Amygdala (tissue), 56 donors: ENCODE measurements around the gene IFIT1.

Experiments used
- DNase-seq, 56 donors: peaks; one replicate each; lab custom pipeline; 2025; lab: John Stamatoyannopoulos, UW

Gene IFIT1

GRCh38 chr10:89391907-89392756 lies at the start of gene IFIT1:
TSS of gene IFIT1 (plus strand) at chr10:89392623. CDS start at chr10:89392713, 90 bp downstream.
- peak in 39 of 56 donors; percentile 7 to 82 (median 48) for DNase-seq

GRCh38 chr10:89343089-89343767 lies 49.2 kb upstream of the IFIT1 start:
- DNase-seq: no peak

- no peak for DNase-seq
Observed at GRCh38 chr10:89344156-89344555, 48.3 kb upstream of the IFIT1 start.

GRCh38 chr10:89345367-89346000 lies 46.9 kb upstream of the IFIT1 start:
- no peak for DNase-seq

- DNase-seq: no peak
Observed at GRCh38 chr10:89346405-89347254, 45.8 kb upstream of the IFIT1 start.

- DNase-seq: peak in 2 of 56 donors; percentile 10 to 13
Observed at GRCh38 chr10:89347701-89348457, 44.5 kb upstream of the IFIT1 start.

- DNase-seq: no peak
Observed at GRCh38 chr10:89348481-89348880, 43.9 kb upstream of the IFIT1 start.

GRCh38 chr10:89348975-89349374 lies 43.4 kb upstream of the IFIT1 start:
- DNase-seq: no peak

- peak in 1 of 56 donors; percentile 8 for DNase-seq
Observed at GRCh38 chr10:89350631-89351315, 41.6 kb upstream of the IFIT1 start.

GRCh38 chr10:89351412-89351779 lies 41.0 kb upstream of the IFIT1 start:
- DNase-seq: no peak

- DNase-seq: peak in 2 of 56 donors; percentile 10 to 14
Observed at GRCh38 chr10:89351780-89352597, 40.4 kb upstream of the IFIT1 start.

- no peak for DNase-seq
Observed at GRCh38 chr10:89352802-89353201, 39.6 kb upstream of the IFIT1 start.

GRCh38 chr10:89355394-89355931 lies 37.0 kb upstream of the IFIT1 start:
- DNase-seq: no peak

- no peak for DNase-seq
Observed at GRCh38 chr10:89357096-89357495, 35.3 kb upstream of the IFIT1 start.

- no peak for DNase-seq
Observed at GRCh38 chr10:89357975-89358374, 34.4 kb upstream of the IFIT1 start.

- DNase-seq: no peak
Observed at GRCh38 chr10:89360157-89360556, 32.3 kb upstream of the IFIT1 start.

- DNase-seq: no peak
Observed at GRCh38 chr10:89362929-89363328, 29.5 kb upstream of the IFIT1 start.
